Natural killer cell (primary cell): ENCODE measurements around the gene PHIP. TPM values are rescaled to one million over a fixed set of nuclear protein-coding genes. Genes with fewer than 3 reads are reported as not detected.

Experiments used
- ATAC-seq, 3 donors: fragments of 150-1000 bp in 2 of 3; fragments of 200-7000 bp in 1 of 3; cut with Tn5 transposase; 1 replicate in 1 of 3; 2 replicates in 2 of 3; pipeline ENCODE4 v1.10.0; 2021; ENCODE audit warnings: mild to moderate bottlenecking in 2 of 3, moderate library complexity in 2 of 3
- DNase-seq, 2 donors: peaks; one replicate each; pipeline versions ENCODE4 v3.0.0 to v3.0.0-alpha.2; 2013 to 2021; ENCODE audit warnings: mixed read lengths in 1 of 2
- H3K27ac ChIP-seq: one replicate; pipeline ENCODE4 v1.5.1; 2013; ENCODE audit warnings: mild to moderate bottlenecking, low read length
- H3K27me3 ChIP-seq: one replicate; pipeline ENCODE4 v1.6.1; 2013; ENCODE audit warnings: low read length; ENCODE audit not compliant: control insufficient read depth, insufficient read depth
- H3K36me3 ChIP-seq: one replicate; pipeline ENCODE4 v1.6.1; 2013; ENCODE audit warnings: low read length; ENCODE audit not compliant: control insufficient read depth, insufficient read depth
- H3K4me1 ChIP-seq: one replicate; pipeline ENCODE4 v1.6.1; 2013; ENCODE audit warnings: low read length; ENCODE audit not compliant: control insufficient read depth, insufficient read depth
- H3K4me3 ChIP-seq: one replicate; pipeline ENCODE4 v1.5.1; 2013; ENCODE audit warnings: low read length
- H3K9me3 ChIP-seq: one replicate; pipeline ENCODE4 v1.6.1; 2013; ENCODE audit warnings: low read length; ENCODE audit not compliant: control insufficient read depth, insufficient read depth
- H3K27ac Mint-ChIP-seq, 2 donors: one replicate each; pipeline ENCODE4 v1.8.0; 2022; ENCODE audit warnings: mild to moderate bottlenecking in 2 of 2, mixed read lengths in 2 of 2, moderate library complexity in 1 of 2
- H3K27me3 Mint-ChIP-seq, 2 donors: one replicate each; pipeline ENCODE4 v1.8.0; 2022; ENCODE audit warnings: low read depth in 2 of 2, mixed read lengths in 2 of 2
- H3K36me3 Mint-ChIP-seq: one replicate; pipeline ENCODE4 v1.8.0; 2022; ENCODE audit warnings: mixed read lengths
- H3K4me1 Mint-ChIP-seq, 2 donors: one replicate each; pipeline ENCODE4 v1.8.0; 2022; ENCODE audit warnings: mixed read lengths in 2 of 2
- H3K4me3 Mint-ChIP-seq: one replicate; pipeline ENCODE4 v1.8.0; 2022; ENCODE audit warnings: mild to moderate bottlenecking, moderate library complexity, mixed read lengths
- H3K9me3 Mint-ChIP-seq, 2 donors: one replicate each; pipeline ENCODE4 v1.8.0; 2022; ENCODE audit warnings: mixed read lengths in 2 of 2
- WGBS: methylation state at CpG from one replicate; pipeline ENCODE4 v1.1.7; 2013; ENCODE audit warnings: missing lambda C conversion rate; ENCODE audit not compliant: insufficient coverage; 5-methylcytosine and 5-hydroxymethylcytosine counted together
- intact Hi-C: fragments of 100-400 bp; cut with micrococcal nuclease; formaldehyde crosslinking; loops from one replicate; pipeline ENCODE4 v1.14.2; 2022
- total RNA-seq, 4 donors: library from RNA; stranded (reverse); fragments of 120-200 nt in 1 of 4; gene quantifications; one replicate each; pipeline versions ENCODE4 v1.2.3 to v1.2.4, GENCODE V29; 2013 to 2022
- TF ChIP-seq, protein P1 (sequence below): fragments of 200-600 bp; IDR thresholded peaks from one replicate; pipeline ENCODE4 v1.8.0; 2022; ENCODE audit warnings: antibody characterized with exemption

The PHIP gene
- total RNA-seq, 3 donors from 2014 or later (not counting 1 experiment from before 2014, with no cell fraction given), result 38.5 to 45.6 (median 42.5) TPM

DNA sequence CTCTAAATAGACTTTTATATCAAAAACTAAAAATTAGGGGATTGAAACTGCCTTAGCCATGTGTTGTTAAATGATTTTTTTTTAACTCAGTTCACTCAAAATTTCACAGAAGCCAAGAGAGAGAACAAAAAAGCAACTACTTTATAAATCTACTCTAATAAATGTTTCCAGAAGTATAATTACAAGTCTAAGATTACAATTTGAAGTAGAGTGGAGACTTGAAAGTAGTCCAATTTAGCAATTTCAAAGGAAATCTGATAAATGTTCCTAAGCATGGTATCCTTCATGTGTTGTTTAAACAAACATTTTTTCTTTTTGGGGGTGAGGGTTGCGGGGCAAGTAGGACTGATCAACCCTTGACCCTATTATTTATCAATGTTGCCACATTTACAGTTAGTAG is 72.6 kb downstream of the PHIP start:
- Histone ChIP-seq H3K27me3 (no peaks in the 10 kb centered on the region), H3K9me3 (no peaks in the 10 kb centered on the region), H3K4me3 (no peak overlapping the region), H3K4me1 (no peaks in the 10 kb centered on the region), H3K36me3 (peaks cover 48% of the 10 kb centered on the region), H3K27ac (no peak overlapping the region)
- ATAC-seq, result no peak
- no peak for DNase-seq
- Mint-ChIP-seq H3K36me3 (peaks cover 14% of the 10 kb centered on the region), H3K27ac (no peak overlapping the region), H3K27me3 (no peaks in the 10 kb centered on the region), H3K9me3 (no peaks in the 10 kb centered on the region), H3K4me1 (peaks cover 7 to 13% of the 10 kb centered on the region in 2 donors), H3K4me3 (no peak overlapping the region)
- no CpG with 5 or more reads among the region's 1 CpG for WGBS
- intact Hi-C loops, result no loop called here
- TF ChIP-seq, protein P1, sequence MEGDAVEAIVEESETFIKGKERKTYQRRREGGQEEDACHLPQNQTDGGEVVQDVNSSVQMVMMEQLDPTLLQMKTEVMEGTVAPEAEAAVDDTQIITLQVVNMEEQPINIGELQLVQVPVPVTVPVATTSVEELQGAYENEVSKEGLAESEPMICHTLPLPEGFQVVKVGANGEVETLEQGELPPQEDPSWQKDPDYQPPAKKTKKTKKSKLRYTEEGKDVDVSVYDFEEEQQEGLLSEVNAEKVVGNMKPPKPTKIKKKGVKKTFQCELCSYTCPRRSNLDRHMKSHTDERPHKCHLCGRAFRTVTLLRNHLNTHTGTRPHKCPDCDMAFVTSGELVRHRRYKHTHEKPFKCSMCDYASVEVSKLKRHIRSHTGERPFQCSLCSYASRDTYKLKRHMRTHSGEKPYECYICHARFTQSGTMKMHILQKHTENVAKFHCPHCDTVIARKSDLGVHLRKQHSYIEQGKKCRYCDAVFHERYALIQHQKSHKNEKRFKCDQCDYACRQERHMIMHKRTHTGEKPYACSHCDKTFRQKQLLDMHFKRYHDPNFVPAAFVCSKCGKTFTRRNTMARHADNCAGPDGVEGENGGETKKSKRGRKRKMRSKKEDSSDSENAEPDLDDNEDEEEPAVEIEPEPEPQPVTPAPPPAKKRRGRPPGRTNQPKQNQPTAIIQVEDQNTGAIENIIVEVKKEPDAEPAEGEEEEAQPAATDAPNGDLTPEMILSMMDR, result no peak

DNA sequence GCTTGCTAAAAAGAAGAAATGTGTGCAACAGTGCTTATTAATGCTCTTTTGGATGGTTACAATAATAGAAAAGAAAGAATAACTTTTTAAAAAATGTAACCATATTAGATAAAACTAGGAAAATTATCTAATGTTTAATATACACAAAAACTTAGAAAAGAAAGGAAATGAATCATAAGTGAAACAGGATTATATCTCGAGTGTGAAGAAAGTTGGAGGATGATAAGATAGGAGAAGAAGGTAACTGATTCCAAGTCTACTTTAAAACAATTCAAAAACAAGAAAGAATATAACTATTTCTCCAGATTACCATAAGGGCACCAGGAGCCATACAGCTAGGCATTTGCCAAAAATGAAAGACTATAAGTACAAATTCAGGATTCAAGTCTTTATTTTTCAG is 73.0 kb downstream of the PHIP start:
- intact Hi-C loops, result no loop called here
- no peaks in the 10 kb centered on the region for H3K9me3 ChIP-seq
- H3K4me1 ChIP-seq, result no peaks in the 10 kb centered on the region
- H3K27me3 ChIP-seq, result no peaks in the 10 kb centered on the region
- no CpG with 5 or more reads among the region's 1 CpG for WGBS
- Mint-ChIP-seq H3K36me3 (peaks cover 14% of the 10 kb centered on the region), H3K9me3 (no peaks in the 10 kb centered on the region), H3K27me3 (no peaks in the 10 kb centered on the region), H3K4me1 (peaks cover 7 to 13% of the 10 kb centered on the region in 2 donors), H3K4me3 (no peak overlapping the region), H3K27ac (no peak overlapping the region)
- no peak for ATAC-seq
- no peak overlapping the region for H3K4me3 ChIP-seq
- no peak overlapping the region for H3K27ac ChIP-seq
- DNase-seq, result no peak
- H3K36me3 ChIP-seq, result peaks cover 51% of the 10 kb centered on the region
- TF ChIP-seq, protein P1, result no peak

DNA sequence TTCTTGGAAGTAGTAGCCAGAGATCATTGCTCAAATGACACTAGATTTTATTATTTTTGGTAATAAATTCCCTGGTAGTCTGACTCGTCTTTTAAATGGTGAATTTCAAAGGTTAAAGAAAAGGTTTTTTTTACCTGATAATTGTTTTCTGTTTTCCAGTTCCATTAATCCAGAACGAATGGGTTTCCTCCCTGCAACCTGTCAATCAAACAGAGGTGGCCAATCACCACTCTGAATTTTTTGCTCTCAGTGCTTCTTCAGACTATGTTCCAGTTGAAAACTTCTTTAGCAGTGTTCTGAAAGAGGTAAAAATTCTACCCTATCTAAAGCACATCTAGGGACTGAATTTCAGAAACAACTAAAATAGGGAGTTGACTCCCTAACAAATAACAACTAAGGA is 73.8 kb downstream of the PHIP start:
- Histone ChIP-seq H3K4me3 (no peak overlapping the region), H3K4me1 (no peaks in the 10 kb centered on the region), H3K27ac (no peak overlapping the region), H3K36me3 (peaks cover 53% of the 10 kb centered on the region), H3K9me3 (no peaks in the 10 kb centered on the region), H3K27me3 (no peaks in the 10 kb centered on the region)
- Mint-ChIP-seq H3K9me3 (no peaks in the 10 kb centered on the region), H3K4me1 (peaks cover 6 to 7% of the 10 kb centered on the region in 2 donors), H3K27me3 (no peaks in the 10 kb centered on the region), H3K27ac (no peak overlapping the region), H3K36me3 (peaks cover 14% of the 10 kb centered on the region), H3K4me3 (no peak overlapping the region)
- TF ChIP-seq, protein P1, result no peak
- intact Hi-C loops, result no loop called here
- DNase-seq (no peak), ATAC-seq (no peak)
- 100% methylated on average over 1 of the region's 2 CpGs for WGBS

DNA sequence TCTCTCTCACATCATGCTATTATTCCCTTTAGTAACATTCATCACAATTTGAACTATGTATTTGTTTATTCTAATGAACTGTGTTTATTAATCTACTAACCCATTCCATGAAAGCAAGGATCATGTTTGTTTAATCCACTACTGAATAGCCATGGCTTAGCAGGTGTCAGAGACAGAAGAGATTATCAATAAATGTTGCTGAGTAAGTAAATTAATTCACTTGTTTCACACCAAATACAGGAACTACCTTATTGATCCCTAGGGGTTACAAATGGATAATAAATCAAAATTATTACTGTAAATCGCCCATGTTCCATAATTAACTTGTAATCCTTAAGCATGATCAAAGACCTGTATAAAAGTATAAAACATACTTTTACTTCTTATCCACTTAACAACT is 76.6 kb downstream of the PHIP start:
- H3K36me3 ChIP-seq, result peaks cover 71% of the 10 kb centered on the region
- TF ChIP-seq, protein P1, result no peak
- no peaks in the 10 kb centered on the region for H3K4me1 Mint-ChIP-seq
- no peaks in the 10 kb centered on the region for H3K4me1 ChIP-seq
- H3K27me3 Mint-ChIP-seq, result no peaks in the 10 kb centered on the region
- no peak overlapping the region for H3K4me3 Mint-ChIP-seq
- ATAC-seq (no peak), DNase-seq (no peak)
- H3K9me3 ChIP-seq, result no peaks in the 10 kb centered on the region
- H3K27me3 ChIP-seq, result no peaks in the 10 kb centered on the region
- no peak overlapping the region for H3K27ac ChIP-seq
- no peak overlapping the region for H3K27ac Mint-ChIP-seq
- H3K4me3 ChIP-seq, result no peak overlapping the region
- intact Hi-C loops, result no loop called here
- H3K36me3 Mint-ChIP-seq, result peaks cover 24% of the 10 kb centered on the region
- H3K9me3 Mint-ChIP-seq, result no peaks in the 10 kb centered on the region
- WGBS, result no CpG with 5 or more reads among the region's 1 CpG
